ENCODE results near the gene PHF21B.

The PHF21B gene

GRCh38 chr22:44840611-44841322 is 169.0 kb downstream of the PHF21B start:
- no peak for DNase-seq (ENCODE audit: low read depth)

DNA sequence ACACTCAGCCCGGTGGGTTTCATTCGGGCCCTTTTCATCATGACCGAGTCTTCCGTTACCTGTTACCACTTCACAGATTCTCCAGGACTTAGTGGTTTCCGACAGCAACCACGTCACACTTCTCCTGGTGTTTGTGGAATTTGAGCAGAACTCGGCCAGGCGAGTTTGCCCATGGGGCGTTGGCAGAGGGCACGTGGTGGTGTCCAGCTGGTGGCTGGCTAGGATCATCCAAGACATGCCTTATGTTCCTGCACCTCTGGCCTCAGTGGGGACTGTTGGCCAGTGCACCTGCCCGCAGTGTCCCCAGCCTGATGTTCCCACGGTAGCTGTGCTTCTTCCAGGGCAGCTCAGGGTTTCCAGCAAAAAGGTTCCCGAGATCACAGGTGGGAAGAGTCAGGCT is 170.1 kb downstream of the PHF21B start:
- DNase-seq (ENCODE audit: low read depth), result no peak

DNA sequence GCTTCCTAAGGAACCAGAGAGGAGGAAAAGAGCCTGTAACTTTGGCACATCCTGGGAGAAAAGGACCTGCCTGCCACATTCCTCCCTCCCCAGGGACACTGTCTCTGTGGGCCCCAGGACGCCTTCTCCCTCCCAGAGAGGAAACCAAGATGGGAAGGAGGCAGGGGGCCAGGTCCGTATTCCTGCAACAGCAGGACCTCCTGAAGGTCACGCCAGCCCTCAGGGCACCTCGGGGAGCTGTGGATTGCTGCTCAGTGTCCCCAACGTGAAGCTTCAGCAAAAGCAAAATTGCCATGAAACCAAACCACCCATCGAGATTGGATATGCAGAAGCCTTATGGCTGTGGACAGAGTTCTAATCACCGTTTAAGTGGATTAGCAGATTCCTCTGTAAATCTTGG is 170.7 kb downstream of the PHF21B start:
- no peak for DNase-seq (ENCODE audit: low read depth)

DNA sequence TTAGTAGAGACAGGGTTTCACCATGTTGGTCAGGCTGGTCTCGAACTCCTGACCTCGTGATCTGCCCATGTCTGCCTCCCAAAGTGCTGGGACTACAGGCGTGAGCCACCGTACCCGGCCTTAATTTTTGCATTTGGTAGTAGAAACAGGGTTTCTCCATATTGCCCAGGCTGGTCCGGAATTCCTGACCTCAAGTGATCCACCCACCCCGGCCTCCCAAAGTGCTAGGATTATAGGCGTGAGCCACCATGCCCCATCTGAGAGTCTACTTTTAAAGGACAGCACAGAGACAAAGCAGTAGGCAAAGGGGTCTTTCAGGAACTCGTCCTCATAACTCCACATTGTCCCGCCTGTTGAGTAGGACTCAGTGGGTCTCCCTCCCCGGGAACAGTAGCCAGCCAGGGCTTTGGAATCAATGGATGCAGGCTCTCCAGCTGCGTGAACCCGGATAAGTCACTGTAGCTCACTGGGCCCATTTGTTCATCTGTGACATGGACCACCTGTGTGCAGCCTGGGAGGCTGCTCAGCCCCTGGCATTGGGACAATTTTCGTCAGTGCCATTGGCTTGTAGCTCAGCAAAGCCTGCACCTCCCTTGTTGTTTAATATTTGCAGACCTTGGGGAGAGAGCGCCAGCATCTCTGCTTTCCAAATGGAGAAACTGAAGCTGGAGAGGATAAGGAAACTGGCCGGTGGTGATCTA is 171.3 kb downstream of the PHF21B start:
- no peak for DNase-seq (ENCODE audit: low read depth)

DNA sequence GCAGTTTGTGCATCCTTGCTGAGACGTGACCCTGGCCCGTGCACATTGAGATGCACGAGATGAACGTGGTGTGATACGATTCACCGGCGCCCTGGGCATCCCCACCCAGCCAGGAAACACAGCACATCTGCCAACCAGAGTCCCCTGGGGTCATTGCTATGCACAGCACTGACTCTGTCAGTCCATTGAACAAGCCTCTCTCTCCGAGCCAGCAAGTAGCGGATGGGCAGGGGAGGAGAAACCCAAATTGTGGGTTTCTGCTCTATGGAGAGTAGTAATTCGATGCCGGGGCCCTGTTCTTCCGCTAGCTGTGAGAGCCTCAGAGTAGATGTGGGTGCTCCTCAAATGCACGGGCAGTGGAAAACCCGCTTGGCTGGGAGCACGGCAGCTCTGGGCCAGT is 172.3 kb downstream of the PHF21B start:
- DNase-seq (ENCODE audit: low read depth), result no peak

DNA sequence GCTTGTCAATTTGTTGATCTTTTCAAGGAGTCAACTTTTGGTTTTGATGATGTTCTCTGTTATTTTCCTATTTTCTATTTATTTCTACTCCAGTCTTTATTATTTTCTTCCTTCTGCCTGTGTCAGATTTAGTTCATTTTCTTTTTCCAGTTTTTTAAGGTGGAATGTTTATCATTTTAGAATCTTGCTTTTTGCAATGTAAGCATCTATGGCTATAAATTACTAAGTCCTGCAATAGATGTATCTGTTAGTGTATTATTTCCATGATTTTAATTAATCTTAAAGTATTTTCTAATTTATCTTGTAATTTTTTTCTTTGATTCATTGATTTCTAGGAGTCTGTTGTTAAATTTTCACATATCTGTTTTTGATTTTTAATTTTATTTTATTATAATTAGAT is 175.7 kb downstream of the PHF21B start:
- no peak for DNase-seq (ENCODE audit: low read depth)

GRCh38 chr22:44831885-44832284 is 177.9 kb downstream of the PHF21B start:
- DNase-seq (ENCODE audit: low read depth), result no peak

Data from amniotic epithelial cell (primary cell).